Measurements from ENCODE around the gene PPP4R1. TPM values are rescaled to one million over a fixed set of nuclear protein-coding genes. Genes with fewer than 3 reads are reported as not detected.

The PPP4R1 gene
- polyA plus RNA-seq, 2 donors, result 76.9 to 84.9 TPM

DNA sequence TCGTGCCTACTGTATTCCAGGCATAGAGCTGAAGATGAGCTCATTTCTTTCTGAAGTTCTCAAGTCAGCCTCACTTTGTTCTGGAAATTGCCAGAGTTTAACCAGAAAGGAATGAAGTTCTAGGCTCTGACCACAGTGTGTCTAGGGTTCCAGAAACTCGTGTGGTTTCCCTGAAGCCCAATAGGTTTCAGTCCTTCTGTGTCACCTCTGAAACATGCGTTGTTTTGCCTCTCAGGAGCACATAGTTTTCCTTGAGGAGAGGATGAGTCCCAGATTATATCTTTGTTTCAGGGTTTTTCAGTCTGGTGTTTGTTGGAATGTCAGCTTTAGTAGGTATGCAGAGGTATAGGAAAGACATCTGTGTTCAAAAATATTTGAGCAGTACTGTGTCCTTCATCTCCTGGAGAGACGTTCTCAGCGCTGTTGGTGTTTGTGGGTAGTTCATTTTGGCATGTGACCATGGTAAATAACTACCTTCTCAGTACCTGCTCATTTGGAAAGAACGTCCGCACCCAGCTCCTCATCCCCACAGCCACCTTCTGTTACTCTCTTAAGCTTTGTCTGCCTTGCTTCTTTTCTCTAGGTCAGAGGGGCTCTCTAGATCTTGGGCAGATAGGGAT, 82.5 kb downstream of the PPP4R1 start:
- no peaks in the 10 kb centered on the region for H3K27me3 ChIP-seq (ENCODE audit: control insufficient read depth in 1 of 2, insufficient read depth in 2 of 2, low read length in 2 of 2)
- no peak overlapping the region for H3K27ac ChIP-seq (ENCODE audit: low read depth in 2 of 2, low read length in 1 of 2)
- H3K4me1 ChIP-seq (ENCODE audit: control insufficient read depth in 2 of 2, insufficient read depth in 2 of 2, low read length in 1 of 2), result no peaks in the 10 kb centered on the region
- H3K36me3 ChIP-seq (ENCODE audit: control insufficient read depth in 2 of 2, insufficient read depth in 2 of 2, low read length in 1 of 2), result peaks cover 16 to 26% of the 10 kb centered on the region in 2 donors
- H3K4me3 ChIP-seq (ENCODE audit: low read depth in 1 of 2, low read length in 2 of 2), result no peak overlapping the region
- 91 to 93% methylated on average over 7 of the region's 7 CpGs for WGBS, 2 donors
- no peaks in the 10 kb centered on the region for H3K9me3 ChIP-seq (ENCODE audit: control insufficient read depth in 2 of 2, insufficient read depth in 1 of 2, low read depth in 1 of 2, low read length in 1 of 2)

DNA sequence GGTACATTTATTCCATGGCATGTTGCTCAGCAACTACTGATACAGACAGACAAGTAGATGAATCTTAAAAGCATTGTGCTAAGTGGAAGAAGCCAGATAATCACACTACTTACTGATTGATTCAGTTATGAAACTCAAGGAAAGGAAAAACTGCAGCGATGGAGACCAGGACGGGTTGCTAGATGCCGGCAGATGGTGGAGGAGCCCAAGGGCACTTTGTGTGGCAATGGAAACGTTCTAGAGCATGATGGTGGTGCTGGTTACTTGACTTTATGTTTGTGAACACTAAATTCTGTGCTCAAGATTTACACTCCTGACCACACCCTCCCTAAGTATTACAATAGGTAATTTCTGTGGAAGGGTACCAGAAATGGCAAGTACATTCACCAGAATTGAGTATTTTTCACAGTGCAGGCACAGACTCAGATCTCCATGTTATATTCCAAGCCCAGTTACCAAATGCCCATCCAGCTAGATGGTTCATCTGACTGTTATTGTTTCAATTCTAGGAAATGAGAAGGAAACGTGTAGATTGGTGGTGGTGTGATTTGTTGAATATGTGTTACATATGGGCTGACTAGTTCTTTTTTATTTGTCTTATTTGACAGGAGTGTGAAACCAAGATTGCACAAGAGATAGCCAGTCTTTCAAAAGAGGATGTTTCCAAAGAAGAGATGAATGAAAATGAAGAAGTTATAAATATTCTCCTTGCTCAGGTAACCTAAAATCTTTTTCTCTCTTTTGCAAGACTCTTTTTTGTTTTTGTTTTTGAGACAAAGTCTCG, 83.9 kb downstream of the PPP4R1 start:
- no peak overlapping the region for H3K4me3 ChIP-seq (ENCODE audit: low read depth in 1 of 2, low read length in 2 of 2)
- no peaks in the 10 kb centered on the region for H3K4me1 ChIP-seq (ENCODE audit: control insufficient read depth in 2 of 2, insufficient read depth in 2 of 2, low read length in 1 of 2)
- no peaks in the 10 kb centered on the region for H3K27me3 ChIP-seq (ENCODE audit: control insufficient read depth in 1 of 2, insufficient read depth in 2 of 2, low read length in 2 of 2)
- H3K27ac ChIP-seq (ENCODE audit: low read depth in 2 of 2, low read length in 1 of 2), result no peak overlapping the region
- WGBS, 2 donors, result 92 to 93% methylated on average over 6 of the region's 6 CpGs
- H3K9me3 ChIP-seq (ENCODE audit: control insufficient read depth in 2 of 2, insufficient read depth in 1 of 2, low read depth in 1 of 2, low read length in 1 of 2), result no peaks in the 10 kb centered on the region
- peaks cover 13 to 16% of the 10 kb centered on the region in 2 donors for H3K36me3 ChIP-seq (ENCODE audit: control insufficient read depth in 2 of 2, insufficient read depth in 2 of 2, low read length in 1 of 2)

DNA sequence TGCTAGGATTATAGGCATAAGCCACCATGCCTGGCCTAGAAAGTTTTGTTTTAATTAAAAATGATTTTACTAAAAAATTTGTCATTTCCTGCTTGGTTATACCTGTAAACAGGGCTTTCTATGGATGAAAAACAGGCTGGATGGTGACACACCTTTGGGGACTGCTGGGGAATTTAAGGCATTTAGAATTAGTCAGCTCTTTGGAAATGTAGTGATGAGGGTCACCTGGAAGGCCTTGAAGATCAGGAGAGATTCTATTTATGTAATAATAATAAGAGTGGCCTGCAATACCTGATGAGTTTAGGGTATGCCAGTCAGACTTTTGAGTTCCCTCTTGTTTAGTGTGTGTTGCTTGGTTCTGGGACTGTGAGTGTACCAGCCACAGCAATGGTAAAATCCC, 87.9 kb downstream of the PPP4R1 start:
- H3K4me1 ChIP-seq (ENCODE audit: control insufficient read depth in 2 of 2, insufficient read depth in 2 of 2, low read length in 1 of 2), result no peaks in the 10 kb centered on the region
- no peak overlapping the region for H3K4me3 ChIP-seq (ENCODE audit: low read depth in 1 of 2, low read length in 2 of 2)
- peaks cover 4 to 5% of the 10 kb centered on the region in 2 donors for H3K36me3 ChIP-seq (ENCODE audit: control insufficient read depth in 2 of 2, insufficient read depth in 2 of 2, low read length in 1 of 2)
- H3K9me3 ChIP-seq (ENCODE audit: control insufficient read depth in 2 of 2, insufficient read depth in 1 of 2, low read depth in 1 of 2, low read length in 1 of 2), result no peaks in the 10 kb centered on the region
- H3K27ac ChIP-seq (ENCODE audit: low read depth in 2 of 2, low read length in 1 of 2), result no peak overlapping the region
- no peaks in the 10 kb centered on the region for H3K27me3 ChIP-seq (ENCODE audit: control insufficient read depth in 1 of 2, insufficient read depth in 2 of 2, low read length in 2 of 2)

DNA sequence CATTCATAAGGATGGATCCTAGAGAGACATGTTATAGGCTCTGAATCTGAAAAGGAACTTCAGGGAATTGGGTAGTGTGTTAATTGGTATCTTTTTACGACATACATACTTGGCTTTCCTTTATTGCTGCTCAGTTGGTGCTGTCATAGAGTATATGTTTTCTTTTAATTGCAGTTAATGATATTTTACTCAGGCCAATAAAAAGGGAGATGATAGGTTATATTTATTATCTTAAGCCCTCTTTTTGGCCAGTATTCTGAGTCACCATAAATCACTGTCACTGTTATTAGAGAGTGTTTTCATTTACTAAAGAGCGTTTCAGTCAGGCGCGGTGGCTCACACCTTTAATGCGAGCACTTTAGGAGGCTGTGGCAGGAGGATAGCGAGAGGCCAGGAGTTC, 91.4 kb downstream of the PPP4R1 start:
- Histone ChIP-seq H3K27me3 (ENCODE audit: control insufficient read depth in 1 of 2, insufficient read depth in 2 of 2, low read length in 2 of 2) (no peaks in the 10 kb centered on the region), H3K4me1 (ENCODE audit: control insufficient read depth in 2 of 2, insufficient read depth in 2 of 2, low read length in 1 of 2) (no peaks in the 10 kb centered on the region), H3K9me3 (ENCODE audit: control insufficient read depth in 2 of 2, insufficient read depth in 1 of 2, low read depth in 1 of 2, low read length in 1 of 2) (no peaks in the 10 kb centered on the region), H3K27ac (ENCODE audit: low read depth in 2 of 2, low read length in 1 of 2) (no peak overlapping the region), H3K36me3 (ENCODE audit: control insufficient read depth in 2 of 2, insufficient read depth in 2 of 2, low read length in 1 of 2) (peaks cover 4 to 5% of the 10 kb centered on the region in 2 donors), H3K4me3 (ENCODE audit: low read depth in 1 of 2, low read length in 2 of 2) (no peak overlapping the region)
- WGBS, 2 donors, result 88 to 90% methylated on average over 6 of the region's 6 CpGs

DNA sequence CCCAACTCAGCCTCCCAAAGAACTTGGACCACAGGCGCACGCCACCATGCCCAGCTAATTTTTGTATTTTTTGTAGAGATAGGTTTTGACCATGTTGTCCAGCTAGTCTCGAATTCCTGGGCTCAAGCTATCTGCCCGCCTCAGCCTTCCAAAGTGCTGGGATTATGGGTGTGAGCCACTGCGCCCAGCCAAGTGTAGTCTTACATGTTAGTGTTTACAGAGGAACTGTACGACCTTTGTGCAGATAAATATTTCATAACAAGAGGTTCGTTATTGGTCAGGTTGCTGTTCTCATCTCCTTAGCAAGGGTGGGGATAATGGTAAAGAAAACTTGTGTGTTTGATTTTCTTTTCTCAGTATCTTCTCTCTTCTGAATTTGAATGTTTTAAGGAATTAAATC, 92.6 kb downstream of the PPP4R1 start:
- H3K9me3 ChIP-seq (ENCODE audit: control insufficient read depth in 2 of 2, insufficient read depth in 1 of 2, low read depth in 1 of 2, low read length in 1 of 2), result no peaks in the 10 kb centered on the region
- H3K27me3 ChIP-seq (ENCODE audit: control insufficient read depth in 1 of 2, insufficient read depth in 2 of 2, low read length in 2 of 2), result no peaks in the 10 kb centered on the region
- peaks cover 4 to 5% of the 10 kb centered on the region in 2 donors for H3K36me3 ChIP-seq (ENCODE audit: control insufficient read depth in 2 of 2, insufficient read depth in 2 of 2, low read length in 1 of 2)
- no peak overlapping the region for H3K4me3 ChIP-seq (ENCODE audit: low read depth in 1 of 2, low read length in 2 of 2)
- no peaks in the 10 kb centered on the region for H3K4me1 ChIP-seq (ENCODE audit: control insufficient read depth in 2 of 2, insufficient read depth in 2 of 2, low read length in 1 of 2)
- H3K27ac ChIP-seq (ENCODE audit: low read depth in 2 of 2, low read length in 1 of 2), result no peak overlapping the region
- 90 to 95% methylated on average over 7 of the region's 7 CpGs for WGBS, 2 donors

DNA sequence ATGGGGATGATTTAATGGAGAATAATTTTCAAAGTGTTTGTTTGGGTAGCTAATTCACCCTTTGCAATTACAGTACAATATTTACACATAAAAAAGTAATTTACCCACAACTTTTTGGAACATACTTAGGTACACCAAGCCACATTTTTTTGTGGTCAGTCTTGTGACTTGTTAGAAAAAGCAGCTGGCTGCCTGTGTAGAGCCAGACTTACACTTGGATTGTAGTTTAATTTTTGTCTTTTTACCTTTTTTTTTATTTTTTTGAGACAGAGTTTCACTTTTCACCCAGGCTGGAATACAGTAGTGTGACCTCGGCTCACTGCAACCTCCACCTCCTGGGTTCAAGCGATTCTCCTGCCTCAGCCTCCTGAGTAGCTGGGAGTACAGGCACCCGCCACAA, 93.7 kb downstream of the PPP4R1 start:
- Histone ChIP-seq H3K9me3 (ENCODE audit: control insufficient read depth in 2 of 2, insufficient read depth in 1 of 2, low read depth in 1 of 2, low read length in 1 of 2) (no peaks in the 10 kb centered on the region), H3K4me3 (ENCODE audit: low read depth in 1 of 2, low read length in 2 of 2) (no peak overlapping the region), H3K4me1 (ENCODE audit: control insufficient read depth in 2 of 2, insufficient read depth in 2 of 2, low read length in 1 of 2) (no peaks in the 10 kb centered on the region), H3K27ac (ENCODE audit: low read depth in 2 of 2, low read length in 1 of 2) (no peak overlapping the region), H3K27me3 (ENCODE audit: control insufficient read depth in 1 of 2, insufficient read depth in 2 of 2, low read length in 2 of 2) (no peaks in the 10 kb centered on the region), H3K36me3 (ENCODE audit: control insufficient read depth in 2 of 2, insufficient read depth in 2 of 2, low read length in 1 of 2) (peaks cover 4 to 5% of the 10 kb centered on the region in 2 donors)
- 93 to 96% methylated on average over 3 of the region's 3 CpGs for WGBS, 2 donors

DNA sequence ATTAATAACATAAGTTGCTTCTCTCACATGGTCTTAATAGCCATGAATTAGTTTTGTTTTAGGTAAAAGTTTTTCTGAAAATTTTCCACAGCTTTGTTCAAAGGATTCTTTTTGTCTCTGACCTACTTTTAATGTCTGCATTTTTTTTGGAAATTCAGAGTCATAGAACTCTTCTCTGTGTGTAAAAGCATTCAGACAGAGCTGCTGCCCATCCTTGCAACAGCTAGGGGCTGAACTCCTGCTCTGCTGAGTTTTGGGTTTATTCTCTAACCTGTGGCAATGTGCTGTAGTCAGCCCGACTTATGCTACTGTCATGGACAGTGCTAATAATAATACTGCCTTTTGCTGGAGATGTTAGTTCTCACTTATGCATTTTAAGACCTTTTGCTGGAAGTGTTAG, 95.0 kb downstream of the PPP4R1 start:
- Histone ChIP-seq H3K4me3 (ENCODE audit: low read depth in 1 of 2, low read length in 2 of 2) (no peak overlapping the region), H3K9me3 (ENCODE audit: control insufficient read depth in 2 of 2, insufficient read depth in 1 of 2, low read depth in 1 of 2, low read length in 1 of 2) (no peaks in the 10 kb centered on the region), H3K36me3 (ENCODE audit: control insufficient read depth in 2 of 2, insufficient read depth in 2 of 2, low read length in 1 of 2) (peaks cover 0 to under 1% of the 10 kb centered on the region in 2 donors), H3K4me1 (ENCODE audit: control insufficient read depth in 2 of 2, insufficient read depth in 2 of 2, low read length in 1 of 2) (no peaks in the 10 kb centered on the region), H3K27me3 (ENCODE audit: control insufficient read depth in 1 of 2, insufficient read depth in 2 of 2, low read length in 2 of 2) (no peaks in the 10 kb centered on the region), H3K27ac (ENCODE audit: low read depth in 2 of 2, low read length in 1 of 2) (no peak overlapping the region)
- WGBS, 2 donors, result 80 to 84% methylated on average over 1 of the region's 1 CpG

DNA sequence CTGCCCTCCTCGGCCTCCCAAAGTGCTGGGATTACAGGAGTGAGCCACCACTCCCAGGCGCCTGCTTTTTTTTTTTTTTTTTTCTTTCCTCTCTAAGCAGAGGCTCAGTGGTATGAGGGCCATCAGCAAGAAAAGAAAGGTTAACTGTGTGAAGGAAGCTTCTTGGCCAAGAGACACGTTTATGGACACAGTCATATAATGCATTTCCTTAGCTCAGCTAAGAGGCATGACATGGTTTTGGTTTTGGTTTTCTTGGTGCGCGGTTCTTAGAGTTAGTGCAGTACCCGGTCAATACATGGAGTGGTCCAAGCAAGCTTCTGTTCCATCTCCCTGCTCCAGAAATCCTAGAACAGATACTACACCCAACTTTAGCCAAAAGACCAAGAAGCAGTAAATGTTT, 96.5 kb downstream of the PPP4R1 start:
- H3K9me3 ChIP-seq (ENCODE audit: control insufficient read depth in 2 of 2, insufficient read depth in 1 of 2, low read depth in 1 of 2, low read length in 1 of 2), result no peaks in the 10 kb centered on the region
- no peaks in the 10 kb centered on the region for H3K36me3 ChIP-seq (ENCODE audit: control insufficient read depth in 2 of 2, insufficient read depth in 2 of 2, low read length in 1 of 2)
- WGBS, 2 donors, result 70 to 82% methylated on average over 6 of the region's 6 CpGs
- no peaks in the 10 kb centered on the region for H3K4me1 ChIP-seq (ENCODE audit: control insufficient read depth in 2 of 2, insufficient read depth in 2 of 2, low read length in 1 of 2)
- no peak overlapping the region for H3K4me3 ChIP-seq (ENCODE audit: low read depth in 1 of 2, low read length in 2 of 2)
- no peaks in the 10 kb centered on the region for H3K27me3 ChIP-seq (ENCODE audit: control insufficient read depth in 1 of 2, insufficient read depth in 2 of 2, low read length in 2 of 2)
- H3K27ac ChIP-seq (ENCODE audit: low read depth in 2 of 2, low read length in 1 of 2), result no peak overlapping the region

DNA sequence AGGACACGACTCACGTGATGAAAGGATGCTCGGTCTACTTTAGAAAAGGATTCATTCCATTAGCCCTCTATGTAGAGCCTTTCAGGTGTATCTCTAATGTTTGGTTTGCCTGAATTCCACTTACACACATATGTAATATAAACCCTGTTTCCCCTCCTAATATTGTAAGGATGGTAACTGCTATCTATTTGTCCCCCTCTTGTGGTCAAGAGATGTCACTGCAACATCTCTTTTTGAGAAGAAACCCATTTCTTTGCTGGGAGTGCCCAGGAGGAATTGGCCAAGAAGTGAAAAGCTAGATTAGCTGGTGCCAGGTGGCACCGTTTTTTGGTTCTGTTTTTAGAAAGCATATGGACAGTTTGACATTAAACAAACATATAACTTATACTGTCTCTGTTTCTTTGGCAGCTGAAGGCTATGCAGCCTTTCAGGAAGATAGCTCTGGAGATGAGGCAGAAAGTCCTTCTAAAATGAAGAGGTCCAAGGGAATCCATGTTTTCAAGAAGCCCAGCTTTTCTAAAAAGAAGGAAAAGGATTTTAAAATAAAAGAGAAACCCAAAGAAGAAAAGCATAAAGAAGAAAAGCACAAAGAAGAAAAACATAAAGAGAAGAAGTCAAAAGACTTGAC, 97.8 kb downstream of the PPP4R1 start:
- Histone ChIP-seq H3K27me3 (ENCODE audit: control insufficient read depth in 1 of 2, insufficient read depth in 2 of 2, low read length in 2 of 2) (no peaks in the 10 kb centered on the region), H3K9me3 (ENCODE audit: control insufficient read depth in 2 of 2, insufficient read depth in 1 of 2, low read depth in 1 of 2, low read length in 1 of 2) (no peaks in the 10 kb centered on the region), H3K36me3 (ENCODE audit: control insufficient read depth in 2 of 2, insufficient read depth in 2 of 2, low read length in 1 of 2) (no peaks in the 10 kb centered on the region), H3K27ac (ENCODE audit: low read depth in 2 of 2, low read length in 1 of 2) (no peak overlapping the region), H3K4me1 (ENCODE audit: control insufficient read depth in 2 of 2, insufficient read depth in 2 of 2, low read length in 1 of 2) (no peaks in the 10 kb centered on the region), H3K4me3 (ENCODE audit: low read depth in 1 of 2, low read length in 2 of 2) (no peak overlapping the region)
- WGBS, 2 donors, result 71 to 74% methylated on average over 4 of the region's 4 CpGs
